Measurements from ENCODE around the gene PPP2R3C.
"Not testable (repeated sequence)": the region's sequence is repeated elsewhere in the genome, so short reads cannot be mapped to it uniquely, and the experiment has no call there.

PPP2R3C gene

DNA sequence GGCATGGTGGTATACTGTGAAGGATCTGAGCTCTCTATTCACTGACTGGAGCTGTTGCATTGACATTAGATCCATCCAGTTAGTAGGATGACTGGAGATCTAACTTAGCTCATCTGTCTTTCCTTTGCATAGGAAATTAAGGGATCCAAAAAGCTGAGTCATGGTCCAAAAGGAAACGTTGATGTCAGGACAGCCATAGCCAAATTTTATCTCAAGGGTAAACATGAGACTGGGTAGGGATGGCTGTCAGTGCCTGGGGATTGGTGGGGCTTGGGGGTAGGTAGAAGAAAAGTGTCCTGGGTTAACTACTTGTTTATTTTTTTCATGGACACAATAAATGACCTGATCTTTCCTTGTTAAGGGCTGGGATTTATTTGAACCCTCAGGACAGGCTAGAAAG is 71.1 kb downstream of the PPP2R3C start:
- no peak for DNase-seq

- no peak for DNase-seq
Measured at GRCh38 chr14:35047976-35048513, 73.7 kb downstream of the PPP2R3C start.

- DNase-seq = peak in 1 of 2 donors; percentile 43
Measured at GRCh38 chr14:35046751-35047536, 74.8 kb downstream of the PPP2R3C start.

DNA sequence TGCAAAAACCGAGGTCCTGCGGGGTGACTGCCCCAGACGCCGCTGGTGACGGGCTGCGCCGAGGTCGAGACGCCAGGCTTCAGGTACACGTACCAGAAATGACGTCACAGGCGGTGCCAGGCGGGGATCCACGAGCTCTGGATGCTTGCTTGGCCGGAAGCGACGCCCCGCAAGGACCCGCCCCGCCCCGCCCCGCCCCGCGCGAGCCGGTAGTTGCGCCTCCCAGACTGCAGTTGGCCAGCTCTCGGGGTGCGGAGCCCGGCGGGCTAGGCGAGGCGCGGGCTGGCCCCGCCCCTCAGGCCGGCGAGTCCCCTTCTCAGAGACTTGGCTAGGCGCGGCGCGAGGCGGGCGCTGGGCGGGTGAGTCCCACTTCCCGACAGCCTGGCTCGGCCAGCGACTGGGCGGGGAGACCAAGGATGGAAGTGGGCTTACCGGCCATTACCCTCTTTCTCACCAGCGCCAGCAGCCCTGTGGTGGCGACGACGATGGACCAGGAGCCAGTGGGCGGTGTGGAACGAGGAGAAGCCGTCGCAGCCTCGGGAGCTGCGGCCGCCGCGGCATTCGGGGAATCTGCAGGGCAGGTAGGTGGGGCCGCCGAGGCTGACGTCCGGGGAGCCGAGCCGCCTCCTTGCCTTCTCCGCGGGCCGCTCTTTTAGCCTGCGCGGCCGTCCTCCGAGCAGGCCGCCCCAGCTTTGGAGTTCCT is 75.6 kb downstream of the PPP2R3C start, which contains the start of gene FAM177A1:
Gene FAM177A1, plus strand, starts transcription at position 225 of the 703 bp plus-strand sequence. Its CDS starts 192 bp downstream, at position 417.
- DNase-seq = peak; percentile 98

GRCh38 chr14:35045798-35046047 is 76.1 kb downstream of the PPP2R3C start:
- no peak for DNase-seq

DNA sequence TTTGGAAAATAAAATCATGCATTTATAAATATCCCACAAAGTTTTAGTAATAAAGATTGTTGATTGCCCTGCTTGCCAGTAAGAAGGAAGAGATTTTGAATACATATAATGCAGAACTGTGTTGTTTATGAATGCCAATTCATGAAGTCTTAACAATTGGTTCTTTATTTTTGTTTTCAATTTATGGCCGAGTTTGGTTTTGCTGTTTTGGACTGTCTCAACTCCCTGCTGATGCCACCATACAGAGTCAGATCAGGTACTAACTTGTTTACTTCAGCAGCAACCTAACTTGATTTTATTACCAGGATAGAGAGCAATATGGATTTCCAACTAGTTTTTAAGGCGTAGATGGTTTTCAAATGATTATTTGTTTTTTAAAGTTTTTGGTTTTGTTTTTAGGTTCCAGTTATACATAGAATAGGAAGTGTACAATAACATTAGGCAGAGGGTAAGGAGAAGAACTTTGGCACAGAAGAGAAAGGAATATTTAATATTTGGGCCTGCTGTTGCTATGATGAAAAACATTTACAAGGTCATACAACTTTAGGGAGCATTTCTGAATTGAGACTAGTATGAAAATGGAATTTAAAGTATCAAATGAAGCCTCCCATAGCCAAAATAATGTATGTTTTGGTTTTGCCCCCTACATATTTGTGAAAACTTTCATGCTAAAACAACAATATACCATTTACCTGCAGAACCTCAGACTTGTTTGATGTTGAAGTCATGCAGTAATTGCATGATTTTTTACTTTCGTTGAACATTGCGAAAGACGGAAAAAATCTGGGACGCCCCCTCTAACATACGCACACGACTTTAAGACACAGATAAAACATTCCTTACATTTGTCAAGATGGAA is 76.6 kb downstream of the PPP2R3C start:
- no peak for DNase-seq

DNA sequence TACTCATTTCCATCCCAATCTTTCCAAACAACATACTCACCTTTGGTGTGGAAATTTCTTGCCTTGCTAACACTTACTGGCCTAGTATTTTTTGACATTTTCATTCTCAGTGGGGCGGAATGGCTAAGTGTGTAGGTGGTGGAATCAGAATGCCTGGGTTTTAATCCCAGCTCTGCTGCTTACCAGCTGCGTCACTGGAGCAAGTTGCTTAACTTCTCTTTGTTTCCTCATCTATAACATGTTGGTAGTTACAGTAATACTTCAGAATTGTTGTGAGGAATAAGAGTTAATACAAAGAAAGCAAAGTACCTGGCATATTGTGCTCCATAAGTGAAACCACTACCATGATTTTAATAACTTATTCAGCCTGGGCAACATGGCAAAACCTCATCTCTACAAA is 78.7 kb downstream of the PPP2R3C start:
- no peak for DNase-seq

GRCh38 chr14:35042632-35043031 is 79.2 kb downstream of the PPP2R3C start:
- DNase-seq = no peak

DNA sequence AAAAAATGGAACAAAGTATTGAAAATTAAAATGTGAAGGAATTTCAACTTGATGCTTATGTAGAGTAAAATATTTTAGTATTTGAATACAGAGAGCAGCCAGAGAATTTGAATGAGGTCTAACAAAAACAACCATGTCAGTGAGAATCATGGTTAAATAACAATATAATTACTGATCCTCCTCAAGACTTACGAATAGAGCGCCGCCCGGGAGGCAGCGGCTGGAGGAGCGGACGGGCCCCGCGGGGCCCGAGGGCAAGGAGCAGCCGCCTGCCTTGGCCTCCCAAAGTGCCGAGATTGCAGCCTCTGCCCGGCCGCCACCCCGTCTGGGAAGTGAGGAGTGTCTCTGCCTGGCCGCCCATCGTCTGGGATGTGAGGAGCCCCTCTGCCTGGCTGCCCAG is 83.5 kb downstream of the PPP2R3C start:
- DNase-seq = not testable (repeated sequence)
